SU-DHL-6 (cell line): ENCODE measurements around the gene EXOC7.

Experiments
- CTCF ChIP-seq: fragments of 200-600 bp; sonication (generic); IDR thresholded peaks from one replicate; pipeline ENCODE4 v1.5.1; 2017; ENCODE audit warnings: antibody characterized with exemption, mild to moderate bottlenecking, low read length, moderate library complexity; ENCODE audit not compliant: insufficient read depth, poor library complexity, severe bottlenecking
- EZH2phosphoT487 ChIP-seq: fragments of 200-600 bp; sonication (generic), shearing (Covaris generic); conservative IDR thresholded peaks from 2 replicates; pipeline ENCODE4 v1.6.1; 2018; ENCODE audit warnings: mild to moderate bottlenecking, antibody characterized with exemption, low read length, moderate library complexity, mixed read lengths

GRCh38 chr17:76077584-76078110 lies 25.9 kb downstream of the EXOC7 start:
- TF ChIP-seq CTCF: no peak
- no peak for TF ChIP-seq EZH2phosphoT487
